GM21717 (cell line): ENCODE data around the gene PLXNA3.

Source experiments
- ATAC-seq: cut with Tn5 transposase; IDR thresholded peaks from one replicate; pipeline ENCODE4 v1.9.1; 2021; ENCODE audit warnings: mild to moderate bottlenecking, moderate library complexity; ENCODE audit not compliant: unreplicated experiment

Gene PLXNA3

GRCh38 chrX:154525606-154526490, 67.8 kb downstream of the PLXNA3 start:
- no peak for ATAC-seq

GRCh38 chrX:154526901-154527675, 69.0 kb downstream of the PLXNA3 start:
- peak; percentile 68 for ATAC-seq
